GM12874 (cell line): Measurements from ENCODE around the gene LAMC1.

ENCODE experiments used
- TF ChIP-seq, protein P1 (sequence below): IDR thresholded peaks from 2 replicates; pipeline ENCODE4 v1.5.1; 2011; ENCODE audit warnings: low read depth, mild to moderate bottlenecking, control low read depth, low read length, moderate library complexity; ENCODE audit not compliant: insufficient read depth

The LAMC1 gene

DNA sequence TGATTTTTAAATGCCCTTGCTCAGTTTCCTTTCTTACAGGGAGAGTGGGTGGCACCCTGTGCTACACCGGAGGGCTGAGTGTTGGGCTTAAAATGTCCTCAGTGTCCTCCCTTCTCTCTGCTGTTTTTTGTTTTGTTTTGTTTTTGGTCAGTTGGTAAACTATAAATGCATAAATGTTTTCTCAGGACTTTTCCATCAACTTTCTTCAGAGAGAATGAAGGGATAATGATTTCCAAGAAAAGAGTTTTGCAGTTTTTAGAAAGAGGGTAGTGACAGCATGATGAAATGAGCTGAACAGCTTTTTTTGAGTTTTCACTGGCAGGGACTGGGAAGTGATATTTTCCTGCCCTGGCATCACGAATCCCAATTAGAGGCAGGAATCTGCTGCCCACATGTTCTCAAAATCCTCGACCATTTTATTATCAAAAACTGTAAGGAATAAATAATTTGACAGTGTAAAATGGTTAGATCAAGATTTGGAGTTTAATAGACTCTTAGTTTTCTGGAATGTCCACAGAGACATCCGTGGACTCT lies 15.2 kb downstream of the LAMC1 start:
- TF ChIP-seq, protein P1, sequence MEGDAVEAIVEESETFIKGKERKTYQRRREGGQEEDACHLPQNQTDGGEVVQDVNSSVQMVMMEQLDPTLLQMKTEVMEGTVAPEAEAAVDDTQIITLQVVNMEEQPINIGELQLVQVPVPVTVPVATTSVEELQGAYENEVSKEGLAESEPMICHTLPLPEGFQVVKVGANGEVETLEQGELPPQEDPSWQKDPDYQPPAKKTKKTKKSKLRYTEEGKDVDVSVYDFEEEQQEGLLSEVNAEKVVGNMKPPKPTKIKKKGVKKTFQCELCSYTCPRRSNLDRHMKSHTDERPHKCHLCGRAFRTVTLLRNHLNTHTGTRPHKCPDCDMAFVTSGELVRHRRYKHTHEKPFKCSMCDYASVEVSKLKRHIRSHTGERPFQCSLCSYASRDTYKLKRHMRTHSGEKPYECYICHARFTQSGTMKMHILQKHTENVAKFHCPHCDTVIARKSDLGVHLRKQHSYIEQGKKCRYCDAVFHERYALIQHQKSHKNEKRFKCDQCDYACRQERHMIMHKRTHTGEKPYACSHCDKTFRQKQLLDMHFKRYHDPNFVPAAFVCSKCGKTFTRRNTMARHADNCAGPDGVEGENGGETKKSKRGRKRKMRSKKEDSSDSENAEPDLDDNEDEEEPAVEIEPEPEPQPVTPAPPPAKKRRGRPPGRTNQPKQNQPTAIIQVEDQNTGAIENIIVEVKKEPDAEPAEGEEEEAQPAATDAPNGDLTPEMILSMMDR, result no peak

DNA sequence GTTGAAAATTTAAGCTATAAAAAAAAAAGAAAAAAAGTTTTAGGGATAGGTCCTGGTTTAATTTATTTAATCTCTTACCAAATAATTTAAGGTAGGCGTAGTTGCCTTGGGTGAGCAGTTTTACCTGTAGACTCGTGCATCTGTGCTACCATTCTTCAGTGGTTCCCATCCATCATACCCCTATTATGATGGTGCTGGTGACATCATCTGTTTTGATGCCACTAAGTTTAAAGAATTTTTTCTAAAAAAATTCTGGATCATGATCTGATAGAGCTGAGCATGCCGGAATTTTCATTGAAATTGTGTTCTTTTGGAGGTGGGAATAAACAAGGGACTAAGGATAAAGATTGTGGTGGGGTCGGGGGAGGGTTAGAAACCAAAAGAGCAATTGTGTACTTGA lies 15.7 kb downstream of the LAMC1 start:
- TF ChIP-seq, protein P1, result no peak

DNA sequence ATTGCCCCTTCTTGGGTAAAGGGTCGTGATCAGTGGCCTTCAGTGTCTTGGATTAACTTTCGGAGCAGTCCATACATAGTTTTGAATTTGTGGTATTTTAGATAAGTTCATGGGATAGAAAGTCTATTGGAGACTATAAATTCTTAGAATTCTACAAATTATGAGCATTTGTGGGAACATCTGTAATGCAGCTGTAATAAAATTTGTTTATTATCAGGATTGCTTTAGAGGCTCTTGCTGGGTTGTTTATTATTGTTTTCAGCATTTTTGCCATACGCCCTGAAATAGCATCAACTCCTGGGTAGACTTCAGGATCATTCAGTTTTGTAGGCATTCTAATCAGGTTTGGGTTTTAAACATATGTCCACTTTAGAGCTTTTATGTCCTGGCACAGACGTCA lies 16.1 kb downstream of the LAMC1 start:
- TF ChIP-seq, protein P1, result no peak

DNA sequence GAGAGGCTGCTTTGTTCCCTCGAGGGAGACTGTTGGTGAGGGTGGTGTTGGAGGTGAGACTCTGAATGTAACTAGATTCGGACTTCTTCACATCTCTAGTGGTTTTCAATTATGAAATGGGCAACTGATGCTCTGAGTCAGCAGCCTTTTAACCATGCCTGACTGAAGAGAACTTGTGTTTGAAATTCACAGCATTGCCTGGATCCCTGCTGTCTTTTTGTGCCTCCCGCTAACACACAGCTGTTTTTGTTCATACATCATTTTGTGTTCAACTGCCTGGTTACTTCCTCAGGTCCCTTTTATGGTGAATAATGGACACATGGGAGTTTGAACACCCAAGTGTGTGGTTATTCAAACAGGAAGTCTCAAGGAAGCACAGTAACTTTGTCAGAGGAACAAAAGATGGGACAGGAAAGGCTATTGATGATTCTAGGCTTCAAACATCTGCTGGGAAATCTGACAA lies 16.8 kb downstream of the LAMC1 start:
- TF ChIP-seq, protein P1, result no peak

DNA sequence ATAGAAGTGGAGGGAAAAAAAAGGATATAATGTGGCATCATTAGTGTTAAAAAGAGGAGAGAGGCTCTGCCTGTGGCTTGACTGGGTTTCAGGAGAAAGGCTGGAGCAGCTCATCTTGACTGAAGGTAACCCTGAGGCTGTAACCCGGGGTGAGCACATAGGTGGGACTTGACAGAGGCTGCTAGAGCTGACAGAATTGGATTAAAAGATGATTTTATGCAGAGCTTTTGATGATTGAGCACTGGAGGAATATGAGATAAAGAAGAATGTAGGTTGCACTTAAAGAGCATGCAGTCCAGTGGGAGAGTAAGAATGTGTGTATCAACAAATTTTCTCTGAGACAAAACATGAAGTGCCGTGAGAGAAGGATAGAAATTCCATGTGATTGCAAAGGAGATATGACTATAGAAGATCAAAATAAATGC lies 17.3 kb downstream of the LAMC1 start:
- TF ChIP-seq, protein P1, result no peak

DNA sequence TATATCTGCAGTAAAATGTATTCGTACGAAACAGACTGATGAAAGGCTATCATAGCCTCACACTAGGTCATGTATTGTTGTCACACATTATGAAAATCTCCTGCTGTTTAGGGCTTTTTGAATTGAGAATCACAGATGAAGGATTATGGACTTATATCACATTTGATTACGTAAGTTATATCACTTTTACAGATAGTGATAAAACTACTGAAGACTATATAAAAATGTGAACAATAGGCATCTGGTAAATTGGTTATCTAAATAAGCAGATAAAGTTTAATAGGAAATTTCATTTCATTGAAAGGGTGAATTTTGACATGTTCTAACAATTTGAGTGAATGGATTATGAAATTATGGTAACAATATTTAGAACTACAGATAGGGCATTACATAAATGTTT lies 20.0 kb downstream of the LAMC1 start:
- TF ChIP-seq, protein P1, result no peak

DNA sequence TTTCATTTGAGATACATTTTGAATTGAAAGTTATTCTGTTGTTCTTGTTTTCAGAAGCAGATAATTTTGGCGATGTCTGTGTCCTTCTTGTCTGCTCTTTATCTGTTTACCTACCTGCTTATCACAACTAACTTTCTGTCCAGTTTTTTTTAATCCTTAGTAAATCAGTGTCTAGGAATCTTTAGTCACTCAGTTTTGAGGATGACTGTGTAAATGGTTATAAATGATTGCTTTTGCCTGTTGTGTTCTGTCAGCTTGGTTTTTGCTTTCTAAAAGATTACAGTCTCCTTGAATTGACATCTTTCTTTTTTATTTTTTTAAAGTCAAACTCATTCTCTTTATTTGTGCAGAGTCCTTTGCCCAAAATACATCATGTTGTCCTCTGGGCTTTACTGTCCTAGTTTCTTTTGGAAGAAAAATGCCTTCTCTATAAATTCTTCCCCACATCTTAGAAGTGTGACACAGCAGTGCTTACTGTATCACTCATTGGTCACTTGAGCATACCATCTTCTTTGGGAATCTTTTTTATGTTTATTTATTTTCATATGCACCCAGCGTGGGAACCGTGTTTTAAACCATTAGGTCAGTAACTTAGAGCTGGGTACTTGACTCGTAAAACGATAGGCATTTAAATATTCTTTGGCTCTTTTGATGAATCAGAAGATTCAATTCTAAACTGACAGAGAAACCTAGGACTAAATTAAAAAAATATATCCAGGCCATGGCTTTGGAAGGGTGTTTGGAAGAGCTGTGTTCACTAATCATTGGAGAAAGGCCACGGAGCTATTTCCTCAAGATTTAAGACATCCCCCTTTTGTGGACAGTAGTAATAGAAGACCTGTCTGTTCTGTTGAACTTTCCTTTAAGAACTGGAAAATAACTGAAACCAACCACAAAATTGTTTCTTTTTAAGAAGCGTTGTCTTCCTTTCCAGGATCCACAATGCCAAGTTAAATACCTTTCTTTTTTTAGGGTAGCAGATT lies 20.9 kb downstream of the LAMC1 start:
- TF ChIP-seq, protein P1, result no peak
